Loucy (cell line): Measurements from ENCODE around the gene LCE1F.

Source experiments
- H2AFZ ChIP-seq: fragments of 200-600 bp; sonication (generic); 2 replicates; pipeline ENCODE4 v1.6.0; 2016; ENCODE audit warnings: antibody characterized with exemption, mild to moderate bottlenecking, low read length, moderate library complexity
- H3F3A ChIP-seq: fragments of 200-600 bp; 2 replicates; pipeline ENCODE4 v1.6.0; 2016; ENCODE audit warnings: antibody characterized with exemption, low read depth, mild to moderate bottlenecking
- H3K27me3 ChIP-seq: fragments of 200-600 bp; sonication (generic); 2 replicates; pipeline ENCODE4 v1.6.1; 2014; ENCODE audit warnings: low read length, mild to moderate bottlenecking; ENCODE audit not compliant: insufficient read depth, poor library complexity, severe bottlenecking
- H3K36me3 ChIP-seq: fragments of 200-600 bp; sonication (generic); 2 replicates; pipeline ENCODE4 v1.6.1; 2016; ENCODE audit warnings: low read length; ENCODE audit not compliant: insufficient read depth
- H3K4me1 ChIP-seq: fragments of 200-600 bp; sonication (generic); 2 replicates; pipeline ENCODE4 v1.5.1; 2014; ENCODE audit warnings: low read length, mild to moderate bottlenecking; ENCODE audit not compliant: insufficient read depth, poor library complexity, severe bottlenecking
- H3K4me2 ChIP-seq: fragments of 200-600 bp; sonication (generic); 2 replicates; pipeline ENCODE4 v1.6.0; 2014; ENCODE audit warnings: antibody characterized with exemption, low read length, low read depth, mild to moderate bottlenecking; ENCODE audit not compliant: poor library complexity, severe bottlenecking
- H3K4me3 ChIP-seq: fragments of 200-600 bp; sonication (generic); 2 replicates; pipeline ENCODE4 v1.5.1; 2014; ENCODE audit warnings: low read length, mild to moderate bottlenecking, mixed read lengths; ENCODE audit not compliant: poor library complexity, severe bottlenecking
- H3K79me2 ChIP-seq: fragments of 200-600 bp; sonication (generic); 2 replicates; pipeline ENCODE4 v1.6.1; 2014; ENCODE audit warnings: low read length; ENCODE audit not compliant: insufficient read depth
- H3K9ac ChIP-seq: fragments of 200-600 bp; sonication (generic); 2 replicates; pipeline ENCODE4 v1.6.0; 2014; ENCODE audit warnings: mild to moderate bottlenecking, low read depth, low read length, moderate library complexity; ENCODE audit not compliant: poor library complexity, severe bottlenecking
- H3K9me2 ChIP-seq: fragments of 200-600 bp; sonication (generic); replicated peaks from 2 replicates; pipeline ENCODE4 v1.6.1; 2016; ENCODE audit warnings: low read depth, low read length, mixed read lengths
- H3K9me3 ChIP-seq: fragments of 200-600 bp; sonication (generic); 2 replicates; pipeline ENCODE4 v1.6.1; 2014; ENCODE audit warnings: mild to moderate bottlenecking, antibody characterized with exemption, low read length, low read depth; ENCODE audit not compliant: insufficient read depth
- H4K20me1 ChIP-seq: fragments of 200-600 bp; sonication (generic); 2 replicates; pipeline ENCODE4 v1.6.0; 2014; ENCODE audit warnings: antibody characterized with exemption, low read length, mild to moderate bottlenecking; ENCODE audit not compliant: insufficient read depth, poor library complexity, severe bottlenecking
- CTCF ChIP-seq: fragments of 200-600 bp; sonication (generic); conservative IDR thresholded peaks from 2 replicates; pipeline ENCODE4 v1.5.1; 2014; ENCODE audit warnings: mild to moderate bottlenecking, antibody characterized with exemption, low read length
- EZH2phosphoT487 ChIP-seq: fragments of 200-600 bp; IDR thresholded peaks from 2 replicates; pipeline ENCODE4 v1.6.1; 2018; ENCODE audit warnings: antibody characterized with exemption, mild to moderate bottlenecking, moderate library complexity, borderline replicate concordance

Gene LCE1F

GRCh38 chr1:152783095-152783494, 8.2 kb downstream of the LCE1F start:
- no peaks in the 10 kb centered on the region for H4K20me1 ChIP-seq
- H3K4me1 ChIP-seq, result no peaks in the 10 kb centered on the region
- no peaks in the 10 kb centered on the region for H3K36me3 ChIP-seq
- H3K79me2 ChIP-seq, result no peaks in the 10 kb centered on the region
- no peak for TF ChIP-seq CTCF
- TF ChIP-seq EZH2phosphoT487, result no peak
- no peaks in the 10 kb centered on the region for H3K9me2 ChIP-seq
- H3K27me3 ChIP-seq, result no peaks in the 10 kb centered on the region
- H3K9ac ChIP-seq, result no peak overlapping the region
- no peaks in the 10 kb centered on the region for H3F3A ChIP-seq
- no peak overlapping the region for H2AFZ ChIP-seq
- no peak overlapping the region for H3K4me2 ChIP-seq
- H3K4me3 ChIP-seq, result no peak overlapping the region
- H3K9me3 ChIP-seq, result no peaks in the 10 kb centered on the region

GRCh38 chr1:152786077-152786476, 11.1 kb downstream of the LCE1F start, which contains the start of gene LCE1E:
Gene LCE1E (plus strand): TSS chr1:152786257. CDS start chr1:152787300, 1,043 bp downstream.
- H3K4me3 ChIP-seq, result no peak within 1 kb of the TSS
- H3K36me3 ChIP-seq, result no peaks in the 10 kb centered on the region
- H3K9me3 ChIP-seq, result no peaks in the 10 kb centered on the region
- H3K9me2 ChIP-seq, result no peaks in the 10 kb centered on the region
- H3F3A ChIP-seq, result no peaks in the 10 kb centered on the region
- no peaks in the 10 kb centered on the region for H3K79me2 ChIP-seq
- no peak within 1 kb of the TSS for H3K9ac ChIP-seq
- H4K20me1 ChIP-seq, result no peaks in the 10 kb centered on the region
- H3K4me1 ChIP-seq, result no peaks in the 10 kb centered on the region
- H3K27me3 ChIP-seq, result no peaks in the 10 kb centered on the region
- H2AFZ ChIP-seq, result no peak within 1 kb of the TSS
- H3K4me2 ChIP-seq, result no peak within 1 kb of the TSS
- TF ChIP-seq EZH2phosphoT487, result no peak
- no peak for TF ChIP-seq CTCF

GRCh38 chr1:152795686-152796085, 20.7 kb downstream of the LCE1F start:
- Histone ChIP-seq H4K20me1 (no peaks in the 10 kb centered on the region), H3K4me1 (no peaks in the 10 kb centered on the region), H3K4me2 (no peak overlapping the region)

More at GRCh38 chr1:152795686-152796085, 20.7 kb downstream of the LCE1F start:
- Histone ChIP-seq H3K27me3 (no peaks in the 10 kb centered on the region), H3K36me3 (no peaks in the 10 kb centered on the region), H3K9me2 (no peaks in the 10 kb centered on the region), H2AFZ (no peak overlapping the region), H3K9ac (no peak overlapping the region), H3K9me3 (no peaks in the 10 kb centered on the region), H3K4me3 (no peak overlapping the region), H3F3A (no peaks in the 10 kb centered on the region), H3K79me2 (no peaks in the 10 kb centered on the region)
- TF ChIP-seq EZH2phosphoT487 (no peak), CTCF (no peak)
